IPS-NIHi7 (cell line): ENCODE data around the gene PGA5.
"Not testable (repeated sequence)": the region's sequence is repeated elsewhere in the genome, so short reads cannot be mapped to it uniquely, and the experiment has no call there.

Experiments used
- DNase-seq: peaks from one replicate; pipeline ENCODE4 v3.0.0; 2012; ENCODE audit warnings: mixed read lengths; ENCODE audit errors: extremely low spot score

The PGA5 gene

GRCh38 chr11:61226457-61227137 is 14.4 kb upstream of the PGA5 start:
- not testable (repeated sequence) for DNase-seq

DNA sequence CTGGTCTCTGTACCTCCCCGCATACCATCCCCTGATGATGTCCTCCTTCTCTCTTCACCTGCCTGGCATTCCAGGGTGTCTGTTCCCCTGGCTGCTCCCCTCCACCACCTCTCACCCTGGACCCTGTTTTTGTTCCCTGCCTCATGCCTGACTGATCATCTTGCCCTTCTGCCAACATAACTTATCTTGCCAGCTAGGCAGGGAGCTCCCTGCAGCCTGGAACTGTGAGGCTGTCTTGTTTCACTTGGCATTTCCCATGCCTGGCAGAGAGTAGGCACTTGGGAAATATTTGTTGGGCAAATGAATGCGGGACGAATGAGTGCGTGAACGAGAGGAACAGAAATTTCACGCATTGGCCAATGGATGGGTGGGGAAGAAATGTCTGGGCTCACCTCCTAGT is 11.5 kb upstream of the PGA5 start:
- not testable (repeated sequence) for DNase-seq

GRCh38 chr11:61231033-61231432 is 9.9 kb upstream of the PGA5 start:
- not testable (repeated sequence) for DNase-seq

DNA sequence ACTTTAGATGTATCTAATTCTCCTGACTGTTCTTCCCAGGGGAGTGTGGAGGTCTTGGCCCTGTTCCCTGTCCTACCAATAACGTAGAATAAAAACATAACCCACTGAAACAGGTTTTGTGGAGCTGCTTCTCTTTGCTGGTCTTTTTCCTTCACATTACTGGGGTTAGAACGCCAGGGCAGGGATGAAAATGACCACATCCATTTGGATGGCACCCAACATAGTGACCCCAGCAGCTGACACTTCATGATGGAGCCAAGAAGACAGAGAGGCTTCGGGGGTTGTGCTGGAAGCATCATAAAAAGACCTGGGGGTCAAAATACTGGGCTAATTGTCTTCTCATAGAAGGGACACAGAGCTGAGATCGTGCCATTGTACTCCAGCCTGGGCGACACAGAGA is 9.4 kb upstream of the PGA5 start:
- DNase-seq, result not testable (repeated sequence)

DNA sequence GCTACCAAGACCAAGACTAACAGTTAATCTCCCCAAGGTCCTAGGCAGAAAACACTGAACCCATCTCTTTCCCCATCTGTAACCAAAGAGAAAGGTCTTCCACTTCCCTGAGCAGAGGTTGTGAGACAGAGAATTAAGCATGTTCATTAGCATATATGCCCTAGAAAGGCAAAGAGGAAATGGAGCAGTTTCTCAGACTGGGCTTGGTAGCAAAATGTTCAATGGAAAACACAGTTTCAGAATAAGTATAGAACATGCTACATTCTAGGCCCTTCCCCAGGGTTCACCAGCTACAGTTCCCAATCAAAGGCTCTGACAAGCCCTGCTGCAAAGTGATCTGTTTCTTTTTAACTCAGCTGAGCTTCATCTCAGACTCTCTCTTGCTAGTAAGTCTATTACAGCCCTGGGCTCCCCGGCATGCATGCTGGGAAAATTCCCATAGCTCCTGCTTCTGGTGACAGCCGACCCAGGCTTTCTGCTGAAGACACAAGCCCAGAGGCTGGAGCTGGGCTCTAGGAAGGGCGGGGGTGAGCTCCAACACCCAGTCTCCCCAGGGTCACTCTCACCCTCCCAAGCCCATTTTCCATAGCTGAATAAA is 8.3 kb upstream of the PGA5 start:
- not testable (repeated sequence) for DNase-seq

DNA sequence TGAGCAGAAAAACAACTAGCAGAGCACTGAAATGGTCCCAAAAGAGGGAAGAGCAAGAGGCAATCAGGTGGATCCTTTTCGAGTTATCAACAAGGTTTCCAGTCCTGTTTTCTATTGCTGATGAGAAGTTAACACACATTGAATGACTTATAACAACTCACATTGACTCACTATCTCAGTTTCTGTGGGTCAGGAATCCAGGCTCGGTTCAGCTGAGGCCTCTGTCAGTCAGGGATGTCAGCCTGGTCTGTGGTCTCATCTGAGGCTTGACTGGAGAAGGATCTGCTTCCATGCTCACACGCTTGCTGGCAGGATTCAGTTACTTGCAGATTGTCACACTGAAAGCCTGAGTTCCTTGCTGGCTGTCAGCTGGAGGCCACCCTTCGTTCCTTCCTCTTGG is 3.8 kb upstream of the PGA5 start:
- not testable (repeated sequence) for DNase-seq

- DNase-seq, result not testable (repeated sequence)
These were observed 687 bp upstream of the PGA5 start for GRCh38 chr11:61240288-61240687.

- DNase-seq, result not testable (repeated sequence)
These were observed 551 bp downstream of the PGA5 start for GRCh38 chr11:61241526-61241925.

DNA sequence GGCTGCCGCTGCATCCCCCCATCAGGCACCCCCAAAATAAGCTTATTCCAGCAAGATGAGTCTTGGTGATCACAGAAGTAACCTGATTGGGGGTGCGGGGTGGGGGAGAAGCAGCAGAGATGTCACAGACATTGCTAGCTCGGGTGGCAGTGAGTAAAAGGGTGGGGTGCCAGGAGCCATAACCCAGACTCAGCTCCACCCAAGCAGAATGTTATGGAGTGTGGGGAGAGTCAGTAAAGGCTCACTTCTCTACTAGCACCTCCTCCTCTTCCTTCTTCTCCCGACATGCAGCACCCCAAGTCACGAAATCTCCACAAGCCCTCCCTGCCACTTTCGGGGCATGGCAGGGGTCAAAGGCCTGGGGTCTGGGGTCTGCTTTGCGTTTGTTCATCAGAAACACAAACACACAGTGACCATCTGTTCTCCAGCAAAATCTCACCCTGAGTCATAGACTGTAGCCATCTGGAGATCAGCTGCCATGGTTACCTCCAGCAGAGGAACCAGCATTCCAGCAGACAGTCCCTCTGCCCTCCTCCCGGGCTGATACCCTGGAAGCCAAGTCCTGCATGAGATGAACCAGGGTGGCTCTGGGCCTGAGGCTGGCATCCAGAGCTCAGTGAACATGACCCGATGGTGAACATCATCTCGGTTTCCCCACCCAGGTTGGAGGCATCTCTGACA is 4.4 kb downstream of the PGA5 start:
- DNase-seq, result not testable (repeated sequence)

DNA sequence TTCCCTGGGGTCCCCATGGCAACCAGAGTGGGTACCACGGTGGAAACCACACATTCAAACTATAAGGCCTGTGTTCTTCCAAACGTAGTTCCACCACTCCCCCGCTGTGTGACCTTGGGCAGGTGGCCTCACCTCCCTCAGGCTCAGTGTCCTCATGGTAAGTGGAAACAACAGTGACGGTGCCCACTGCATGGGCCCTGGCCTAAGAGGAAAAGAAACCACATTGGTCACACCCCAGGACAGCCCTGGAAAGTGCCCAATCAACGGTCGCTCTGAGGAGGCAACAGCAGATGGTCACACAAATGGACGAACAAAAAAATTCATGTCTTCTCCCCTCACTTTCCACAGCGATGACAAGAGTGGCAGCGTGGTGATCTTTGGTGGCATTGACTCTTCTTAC is 7.1 kb downstream of the PGA5 start:
- DNase-seq, result not testable (repeated sequence)

DNA sequence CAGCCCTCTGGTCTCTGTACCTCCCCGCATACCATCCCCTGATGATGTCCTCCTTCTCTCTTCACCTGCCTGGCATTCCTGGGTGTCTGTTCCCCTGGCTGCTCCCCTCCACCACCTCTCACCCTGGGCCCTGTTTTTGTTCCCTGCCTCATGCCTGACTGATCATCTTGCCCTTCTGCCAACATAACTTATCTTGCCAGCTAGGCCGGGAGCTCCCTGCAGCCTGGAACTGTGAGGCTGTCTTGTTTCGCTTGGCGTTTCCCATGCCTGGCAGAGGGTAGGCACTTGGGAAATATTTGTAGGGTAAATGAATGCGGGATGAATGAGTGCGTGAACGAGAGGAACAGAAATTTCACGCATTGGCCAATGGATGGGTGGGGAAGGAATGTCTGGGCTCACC is 8.2 kb downstream of the PGA5 start:
- not testable (repeated sequence) for DNase-seq

GRCh38 chr11:61250796-61251765 is 10.1 kb downstream of the PGA5 start:
- not testable (repeated sequence) for DNase-seq

DNA sequence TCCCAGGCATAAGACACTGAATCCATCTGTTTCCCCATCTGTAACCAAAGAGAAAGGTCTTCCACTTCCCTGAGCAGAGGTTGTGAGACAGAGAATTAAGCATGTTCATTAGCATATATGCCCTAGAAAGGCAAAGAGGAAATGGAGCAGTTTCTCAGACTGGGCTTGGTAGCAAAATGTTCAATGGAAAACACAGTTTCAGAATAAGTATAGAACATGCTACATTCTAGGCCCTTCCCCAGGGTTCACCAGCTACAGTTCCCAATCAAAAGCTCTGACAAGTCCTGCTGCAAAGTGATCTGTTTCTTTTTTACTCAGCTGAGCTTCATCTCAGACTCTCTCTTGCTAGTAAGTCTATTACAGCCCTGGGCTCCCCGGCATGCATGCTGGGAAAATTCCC is 11.4 kb downstream of the PGA5 start:
- not testable (repeated sequence) for DNase-seq

DNA sequence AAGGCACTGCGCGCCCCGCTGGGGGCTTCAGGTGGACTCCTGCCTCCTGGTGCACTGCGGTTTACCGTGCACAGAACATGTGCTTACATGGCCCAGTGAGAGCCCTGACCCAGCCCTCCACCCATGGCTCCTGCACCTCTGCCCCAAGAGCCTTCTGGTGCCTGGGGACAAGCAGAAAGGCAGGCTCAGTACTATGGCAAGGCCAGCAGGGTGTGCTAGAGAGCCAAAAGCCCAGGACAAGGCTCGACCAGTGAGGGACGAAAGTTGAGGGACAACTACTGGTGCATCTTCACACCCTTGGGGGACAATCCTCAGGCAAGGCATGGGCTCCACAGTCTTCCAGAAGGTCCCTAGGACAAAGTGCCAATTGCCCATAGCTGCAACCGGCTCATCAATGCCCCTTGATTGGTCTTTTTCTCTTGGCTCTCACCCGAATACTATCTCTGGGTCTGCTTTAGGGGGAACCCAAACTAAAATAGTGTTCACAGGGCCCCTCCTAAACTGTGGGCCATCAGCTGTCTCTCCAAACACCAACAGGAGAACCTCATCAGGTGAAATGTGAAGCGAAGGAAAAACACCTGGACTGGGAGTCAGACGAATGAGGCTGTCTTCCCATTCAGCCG is 13.5 kb downstream of the PGA5 start:
- peak; percentile 96 for DNase-seq

GRCh38 chr11:61256710-61257482 is 15.9 kb downstream of the PGA5 start:
- no peak for DNase-seq

DNA sequence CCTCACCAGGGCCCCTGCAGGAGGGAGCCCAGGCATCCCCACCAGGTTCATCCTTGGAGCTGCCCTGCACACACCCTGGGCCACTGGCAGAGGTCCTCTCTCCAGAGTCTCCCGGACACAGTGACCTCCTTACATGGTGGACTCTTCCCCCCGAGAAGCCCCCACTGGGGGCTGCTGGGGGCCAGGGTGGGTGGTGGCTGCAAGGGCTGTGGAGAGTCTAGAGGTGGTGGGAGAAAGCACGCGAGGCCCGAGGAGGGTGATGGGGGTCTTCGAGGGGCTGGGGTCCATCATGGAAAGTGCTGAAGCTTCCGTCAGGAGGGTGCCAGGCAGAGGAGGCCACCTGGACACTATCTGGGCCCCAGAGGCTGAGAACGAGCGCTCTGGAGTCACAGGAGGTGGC is 17.6 kb downstream of the PGA5 start:
- DNase-seq, result peak; percentile 7

- no peak for DNase-seq
These were observed 18.4 kb downstream of the PGA5 start for GRCh38 chr11:61259363-61259762.

DNA sequence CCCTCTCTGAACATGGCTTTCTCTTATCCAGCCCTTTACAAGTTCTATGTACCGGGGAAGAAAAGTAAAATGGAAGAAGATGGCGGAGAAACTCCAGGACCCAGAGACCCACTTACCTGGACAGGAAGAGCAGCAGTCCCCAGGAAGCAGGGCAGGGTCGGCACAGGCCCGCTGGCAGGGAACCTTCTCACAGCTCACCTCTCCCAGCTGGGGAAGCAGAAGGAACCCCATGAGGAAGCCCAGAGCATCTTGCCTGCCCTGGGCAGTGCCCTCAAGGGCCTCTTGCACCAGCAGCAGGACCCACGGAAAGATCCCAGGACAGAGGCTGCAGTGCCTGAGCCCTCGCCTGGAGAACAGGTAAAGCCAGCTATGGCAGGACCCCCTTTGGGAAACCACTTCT is 23.4 kb downstream of the PGA5 start:
- DNase-seq, result no peak

- DNase-seq, result no peak
These were observed 23.8 kb downstream of the PGA5 start for GRCh38 chr11:61264795-61265194.

DNA sequence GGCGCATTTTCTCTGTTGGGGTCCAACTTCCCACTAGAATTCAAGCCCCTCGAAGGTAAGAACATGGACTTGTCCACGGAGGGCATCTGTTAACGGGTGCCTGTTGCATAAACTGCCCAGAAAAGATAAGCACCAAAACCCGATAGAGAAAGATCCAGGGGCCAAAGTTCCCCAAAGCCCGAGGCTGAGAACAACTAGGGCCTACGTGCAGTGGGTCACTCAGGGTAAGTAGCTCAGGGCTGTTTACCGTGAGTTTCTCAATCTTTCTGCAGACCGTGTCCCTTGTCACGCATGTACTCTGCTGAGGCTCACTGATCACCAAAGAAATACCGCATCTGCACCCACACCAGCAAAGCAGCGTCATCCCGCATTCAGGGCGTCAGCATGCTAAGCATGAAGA is 24.4 kb downstream of the PGA5 start:
- no peak for DNase-seq

GRCh38 chr11:61266602-61267001 is 25.6 kb downstream of the PGA5 start:
- DNase-seq, result no peak
